Epithelial cell of esophagus (primary cell): ENCODE results near the gene PRR16.

Experiments used
- DNase-seq: peaks from one replicate; pipeline ENCODE4 v3.0.0; 2010; ENCODE audit warnings: low read depth
- H3K4me3 ChIP-seq: 2 replicates; pipeline ENCODE4 v1.5.1; 2011; ENCODE audit warnings: mild to moderate bottlenecking, low read length, control low read depth
- CTCF ChIP-seq: IDR thresholded peaks from 2 replicates; pipeline ENCODE4 v1.5.1; 2011; ENCODE audit warnings: low read depth, mild to moderate bottlenecking, low read length, control low read depth, inconsistent platforms; ENCODE audit not compliant: insufficient read depth; ENCODE audit errors: missing control alignments

The PRR16 gene

DNA sequence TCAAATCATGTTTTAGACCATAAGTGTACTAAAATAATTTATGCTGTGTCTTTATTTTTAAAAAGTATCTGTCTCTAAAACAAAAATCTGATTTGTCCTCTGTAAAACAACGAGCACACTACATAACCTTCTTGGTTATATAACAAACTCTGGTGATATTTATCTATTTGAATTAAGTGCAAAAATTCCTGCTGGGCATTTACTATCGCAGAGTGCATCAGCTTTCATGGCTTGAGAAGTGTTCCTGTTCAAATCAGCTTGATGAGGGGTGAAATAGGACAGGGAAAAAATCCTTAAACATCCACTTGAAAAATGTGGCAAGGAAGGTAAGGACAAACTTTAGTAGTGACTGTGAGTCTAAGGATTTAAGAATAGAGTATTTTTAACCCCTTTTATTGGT, 65.3 kb downstream of the PRR16 start:
- no peak for DNase-seq
- no peak overlapping the region for H3K4me3 ChIP-seq
- no peak for TF ChIP-seq CTCF

GRCh38 chr5:120531215-120531614, 67.1 kb downstream of the PRR16 start:
- no peak overlapping the region for H3K4me3 ChIP-seq
- no peak for DNase-seq
- no peak for TF ChIP-seq CTCF

- no peak overlapping the region for H3K4me3 ChIP-seq
- no peak for DNase-seq
- TF ChIP-seq CTCF = peak; percentile 6
Measured at GRCh38 chr5:120532835-120533234, 68.7 kb downstream of the PRR16 start.

DNA sequence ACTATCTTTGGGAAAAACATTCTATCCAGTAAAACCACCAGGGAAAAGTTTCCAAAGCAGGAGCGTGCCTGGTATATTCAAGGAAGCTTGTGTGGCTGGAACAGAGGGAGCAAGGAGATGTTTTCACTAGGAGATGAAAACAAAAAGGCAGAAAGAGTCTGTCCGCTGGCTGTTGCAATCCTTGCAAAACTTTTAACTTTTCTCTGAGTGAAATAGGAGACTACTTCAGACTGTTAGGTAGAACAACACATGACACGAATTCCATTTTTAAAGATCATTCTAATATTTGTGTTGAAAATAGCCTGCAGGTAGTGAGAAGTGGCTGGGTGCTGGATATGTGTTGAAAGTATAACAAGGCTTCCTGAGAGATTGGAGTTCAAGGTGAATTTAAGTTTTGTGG, 69.5 kb downstream of the PRR16 start:
- DNase-seq = no peak
- TF ChIP-seq CTCF = no peak
- no peak overlapping the region for H3K4me3 ChIP-seq

DNA sequence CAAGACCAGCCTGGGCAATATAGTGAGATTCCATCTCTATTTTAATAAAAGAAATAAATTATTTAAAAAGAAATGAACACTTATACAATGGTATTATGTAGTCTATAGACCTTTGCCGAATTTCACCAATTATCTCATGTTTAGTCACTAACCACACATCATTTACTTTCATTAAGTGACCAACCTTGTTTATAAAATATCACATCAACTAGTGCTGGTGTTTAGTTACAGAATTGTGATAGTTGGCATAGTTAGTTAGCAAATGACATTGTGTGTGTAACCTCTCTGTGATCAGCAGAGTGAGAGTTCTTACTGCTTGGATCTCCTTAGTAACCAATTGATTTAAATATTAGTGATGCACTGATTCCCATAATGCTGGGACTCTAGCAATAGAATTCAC, 71.8 kb downstream of the PRR16 start:
- no peak for DNase-seq
- no peak overlapping the region for H3K4me3 ChIP-seq
- TF ChIP-seq CTCF = no peak

GRCh38 chr5:120538149-120538548, 74.0 kb downstream of the PRR16 start:
- H3K4me3 ChIP-seq = no peak overlapping the region
- TF ChIP-seq CTCF = no peak
- peak; percentile 52 for DNase-seq

DNA sequence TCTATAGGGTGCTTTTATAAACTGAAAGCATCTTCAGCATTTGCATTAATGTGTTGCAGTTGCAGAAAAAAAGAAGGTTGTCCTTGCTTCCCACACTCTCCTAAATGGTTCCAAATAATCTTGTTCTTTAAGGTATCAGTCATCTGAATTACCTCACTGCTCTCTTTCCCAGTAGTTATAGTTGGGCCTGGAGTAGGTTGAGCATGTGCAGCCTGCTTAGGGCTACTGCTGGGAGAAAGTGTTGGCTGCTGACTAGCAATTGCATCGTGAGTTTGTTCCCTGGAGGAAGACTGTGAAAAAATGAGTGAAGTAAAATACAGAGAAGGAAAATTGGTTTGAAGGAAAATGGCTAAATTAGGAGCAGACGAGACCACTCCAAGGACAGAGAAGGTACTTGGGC, 74.5 kb downstream of the PRR16 start:
- peak; percentile 39 for DNase-seq
- no peak for TF ChIP-seq CTCF
- H3K4me3 ChIP-seq = no peak overlapping the region
